Measurements from ENCODE around the gene TEAD1.

TEAD1 gene

DNA sequence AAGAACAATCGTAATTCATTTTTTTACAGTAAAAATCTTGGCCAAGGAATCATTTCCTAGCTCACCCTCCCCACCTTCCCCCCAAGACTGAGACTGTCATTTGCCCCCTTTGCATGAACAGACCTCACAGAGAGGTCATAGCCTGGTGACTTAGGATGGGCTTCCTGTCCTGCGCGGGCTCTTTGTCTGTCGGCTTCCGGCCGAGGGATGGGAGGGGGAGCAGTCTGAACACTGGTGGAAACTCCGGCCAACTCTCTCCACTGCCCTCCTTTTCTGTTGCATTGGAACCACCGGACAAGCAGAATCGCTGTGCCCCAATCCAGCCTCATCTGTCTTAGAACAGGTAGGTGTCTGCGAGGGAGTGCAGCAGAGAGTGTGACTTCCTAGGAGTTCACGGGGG, 41.7 kb downstream of the TEAD1 start:
- DNase-seq = no peak

- DNase-seq = no peak
Measured at GRCh38 chr11:12716816-12717215, 42.6 kb downstream of the TEAD1 start.

DNA sequence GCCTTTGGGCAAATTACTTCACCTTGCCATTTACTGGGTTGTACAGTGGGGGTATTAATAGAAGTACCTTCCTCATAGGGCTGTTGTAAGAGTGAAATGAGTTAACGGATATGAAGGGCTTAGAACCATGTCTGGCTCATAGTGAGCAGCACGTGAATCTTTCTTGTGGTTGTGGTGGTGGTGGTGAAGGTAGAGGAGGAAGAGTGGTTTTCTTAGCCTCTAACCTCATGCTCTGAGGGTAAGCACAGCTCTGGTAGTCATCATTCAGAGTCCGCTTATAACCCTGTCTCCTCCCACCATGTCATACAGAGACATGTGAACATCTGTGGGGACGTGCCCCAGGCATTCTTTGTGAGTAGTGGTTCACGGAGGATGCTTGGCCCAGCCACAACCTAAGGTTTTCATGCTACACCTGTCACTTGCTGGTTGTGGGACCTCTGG, 43.6 kb downstream of the TEAD1 start:
- DNase-seq = no peak

DNA sequence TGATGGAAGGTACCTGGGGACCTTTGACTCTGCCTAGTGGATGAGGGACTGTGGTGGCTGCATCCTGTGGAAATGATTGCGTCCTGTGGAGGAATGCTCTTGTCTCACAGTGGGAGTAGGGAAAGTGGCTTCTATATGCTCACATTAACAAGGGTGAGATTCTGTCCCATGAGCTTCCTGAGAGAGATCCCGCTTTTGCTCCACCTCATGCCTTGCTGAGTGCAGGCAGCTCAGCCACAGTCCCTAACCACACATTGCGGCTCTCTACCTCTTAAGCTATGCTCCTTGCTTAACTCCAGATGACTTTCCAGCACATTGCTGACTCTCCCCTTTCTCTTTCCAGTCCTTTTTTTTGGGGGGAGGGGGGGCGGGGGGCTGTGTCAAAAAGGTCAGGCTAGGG, 45.0 kb downstream of the TEAD1 start:
- DNase-seq = no peak

- no peak for DNase-seq
Measured at GRCh38 chr11:12721816-12722604, 47.8 kb downstream of the TEAD1 start.

DNA sequence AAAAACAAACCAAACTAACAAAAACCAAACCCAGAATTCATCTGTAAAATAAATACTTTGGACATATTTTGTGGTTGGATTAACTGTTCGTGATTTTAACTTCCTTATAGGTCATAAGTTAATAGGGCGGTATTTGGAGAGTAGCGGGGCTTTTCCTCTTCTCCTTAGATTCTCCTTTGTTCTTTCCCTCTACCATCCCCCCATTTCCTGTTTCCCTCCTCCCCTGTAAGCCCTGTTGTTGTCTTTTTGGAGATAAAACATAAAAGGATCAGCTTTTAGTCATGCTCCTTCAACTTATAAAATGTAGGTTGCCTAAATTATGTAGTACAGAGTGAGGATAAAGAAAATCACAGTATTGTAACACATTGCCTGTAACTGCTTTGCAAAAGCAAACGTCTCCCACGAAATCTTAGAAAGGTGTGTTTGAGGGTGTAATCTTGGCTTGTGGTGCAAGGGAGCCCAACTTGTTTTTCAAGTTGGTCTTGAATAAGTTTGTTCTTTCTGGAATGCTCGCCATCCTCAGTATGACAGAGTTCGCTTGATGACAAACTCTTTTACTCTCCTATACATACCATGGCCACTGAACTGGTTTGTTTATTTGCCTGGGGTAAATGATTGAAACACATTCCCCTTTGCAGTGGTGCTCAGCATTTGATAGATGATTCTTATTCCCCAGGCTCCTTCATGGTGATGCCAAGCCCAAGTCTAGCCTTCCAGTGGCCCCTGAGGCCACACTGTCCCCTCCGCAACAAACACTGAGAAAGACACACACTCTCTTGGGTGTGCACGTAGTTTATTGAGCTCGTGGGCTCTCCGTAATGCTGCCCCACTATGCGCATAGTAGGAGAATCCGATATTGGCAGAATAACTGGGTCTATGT, 49.4 kb downstream of the TEAD1 start:
- DNase-seq = peak; percentile 63

- peak; percentile 61 for DNase-seq
Measured at GRCh38 chr11:12724301-12725054, 50.3 kb downstream of the TEAD1 start.

GRCh38 chr11:12725055-12725862, 51.0 kb downstream of the TEAD1 start:
- DNase-seq = no peak

DNA sequence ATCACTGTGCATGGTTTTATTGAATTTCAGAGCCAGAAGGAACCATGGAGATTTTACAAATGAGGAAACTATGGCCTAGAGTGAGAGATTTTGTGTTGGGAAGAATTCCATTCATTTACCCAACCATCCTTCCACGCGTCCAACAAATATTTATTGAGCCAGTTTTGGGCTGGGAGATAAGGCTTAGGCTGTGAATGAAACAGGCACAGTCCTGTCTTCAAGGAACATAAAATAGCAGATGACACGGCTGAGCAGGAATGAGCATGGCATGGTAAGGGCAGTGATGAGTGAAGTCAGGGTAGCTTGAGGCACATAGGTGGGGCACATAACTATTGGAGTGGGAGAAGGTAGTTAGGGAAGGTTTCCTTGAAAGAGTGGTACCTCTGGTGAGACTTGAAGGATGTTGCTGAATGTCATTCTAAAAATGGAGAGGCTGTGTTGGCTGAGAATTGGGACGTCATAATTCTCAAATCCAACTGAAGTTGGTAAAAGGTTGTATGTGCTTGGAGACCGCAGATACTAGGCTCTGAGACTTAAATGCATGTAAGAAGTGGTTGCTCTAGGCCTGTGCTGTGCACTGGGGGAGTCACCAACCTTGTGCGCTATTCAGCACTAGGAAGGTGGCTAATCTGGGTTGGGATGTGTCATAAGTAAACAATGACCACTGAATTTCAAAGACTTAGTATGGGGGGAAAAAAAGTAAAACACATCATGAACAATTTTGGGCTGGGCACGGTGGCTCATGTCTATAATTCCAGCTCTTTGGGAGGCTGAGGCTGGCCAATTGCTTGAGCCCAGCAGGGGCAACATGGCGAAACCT, 51.9 kb downstream of the TEAD1 start:
- no peak for DNase-seq

- DNase-seq = no peak
Measured at GRCh38 chr11:12727563-12728211, 53.5 kb downstream of the TEAD1 start.

DNA sequence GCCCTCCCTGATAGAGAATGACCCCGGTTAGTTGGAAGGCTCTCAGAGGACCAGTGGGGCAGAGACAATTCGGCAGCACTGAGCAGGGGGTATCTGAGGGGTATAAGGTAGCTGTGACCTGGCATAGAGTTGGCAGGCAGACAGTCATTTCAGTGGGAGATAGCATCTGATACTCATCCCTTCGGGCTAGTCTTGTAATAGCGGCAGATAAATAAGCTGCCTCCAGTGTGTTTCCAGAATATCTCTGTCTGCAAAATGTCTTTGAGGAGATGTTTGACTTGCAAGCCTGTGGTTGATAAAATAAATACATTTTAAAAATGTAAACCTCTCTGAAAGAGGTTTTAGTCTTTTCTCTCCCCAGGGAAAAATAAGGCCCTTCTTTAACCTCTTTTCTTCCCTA, 54.2 kb downstream of the TEAD1 start:
- DNase-seq = no peak

GRCh38 chr11:12729941-12730340, 55.7 kb downstream of the TEAD1 start:
- no peak for DNase-seq

DNA sequence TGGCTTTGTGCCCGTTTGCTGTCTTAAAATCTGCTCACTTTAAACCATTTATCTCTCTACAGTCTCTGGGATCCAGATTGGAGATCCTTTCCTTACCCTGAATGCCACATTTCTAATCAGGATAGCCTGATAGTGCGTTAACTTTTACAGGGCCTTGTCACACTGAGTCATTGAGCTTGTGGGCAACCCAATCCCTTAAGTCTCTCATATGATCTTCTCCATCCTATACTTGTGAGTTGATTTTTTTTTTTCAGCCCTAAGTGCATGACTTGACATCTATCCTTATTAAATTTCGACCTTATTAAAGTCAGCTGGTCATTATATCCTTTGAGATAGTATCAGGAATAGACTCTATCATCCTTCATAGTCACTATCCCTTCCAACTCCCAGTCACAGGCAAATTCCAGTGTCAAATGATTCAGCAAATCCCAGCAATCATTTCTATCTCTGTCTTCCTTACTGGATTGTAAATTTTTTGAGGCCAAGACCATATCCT, 57.7 kb downstream of the TEAD1 start:
- no peak for DNase-seq

DNA sequence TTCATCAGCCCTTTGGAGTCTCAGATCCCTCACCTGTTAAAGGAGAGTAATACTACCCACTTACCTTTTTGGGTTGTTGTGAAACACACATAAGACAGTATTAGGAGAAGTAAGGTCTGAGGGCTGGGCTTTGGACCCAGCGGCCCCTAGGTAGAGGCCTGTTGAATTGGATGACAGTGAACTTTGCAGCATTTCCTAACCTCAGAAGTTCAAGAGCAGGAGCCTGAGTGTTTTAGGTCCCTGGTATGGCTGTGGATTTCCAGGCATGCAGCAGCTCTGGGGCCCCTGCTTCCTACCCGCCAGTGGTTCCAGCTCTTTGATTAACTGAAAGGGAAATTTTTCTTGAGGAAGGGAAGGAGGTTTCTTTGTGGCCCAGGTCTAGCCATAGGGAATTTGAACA, 58.9 kb downstream of the TEAD1 start:
- DNase-seq = no peak

GRCh38 chr11:12734625-12735024, 60.4 kb downstream of the TEAD1 start:
- DNase-seq = no peak

DNA sequence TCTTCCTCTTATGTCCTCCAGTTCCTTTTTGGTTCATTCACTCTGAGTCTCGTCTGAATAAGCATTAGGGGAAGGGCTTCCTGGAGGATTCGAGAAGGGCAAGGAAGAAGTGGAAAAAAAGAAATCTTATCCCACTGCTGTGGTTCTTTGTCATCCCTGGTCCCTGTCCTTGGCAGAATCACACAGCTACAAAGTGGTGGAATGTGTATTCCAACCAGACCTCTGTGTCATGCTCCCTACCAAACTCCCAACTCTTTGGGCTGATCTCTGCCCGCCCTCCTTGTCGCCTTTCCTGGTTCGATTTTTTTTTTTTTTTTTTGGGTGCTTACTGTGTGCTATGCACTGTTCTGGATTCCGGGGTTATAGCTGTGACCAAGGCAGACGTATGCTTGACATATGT, 61.0 kb downstream of the TEAD1 start:
- DNase-seq = no peak

DNA sequence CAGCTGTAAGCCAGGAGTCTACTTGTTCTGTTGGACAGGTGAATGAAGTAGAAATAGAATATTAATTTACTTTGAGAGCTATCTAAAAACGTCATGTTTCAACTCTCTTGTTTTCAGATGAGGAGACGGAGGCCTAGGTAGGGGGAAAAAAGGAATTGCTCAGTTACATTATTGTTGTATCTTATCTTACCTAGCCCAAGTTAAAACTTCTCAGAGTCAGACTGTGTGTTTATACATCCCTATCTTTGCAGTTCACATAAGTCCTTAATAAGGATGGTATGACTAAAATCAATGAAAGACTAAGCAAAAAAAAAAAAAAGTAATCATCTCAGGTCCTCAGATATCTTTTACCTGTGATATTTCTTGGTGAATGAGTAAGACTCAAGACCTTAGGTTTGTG, 62.8 kb downstream of the TEAD1 start:
- DNase-seq = no peak

DNA sequence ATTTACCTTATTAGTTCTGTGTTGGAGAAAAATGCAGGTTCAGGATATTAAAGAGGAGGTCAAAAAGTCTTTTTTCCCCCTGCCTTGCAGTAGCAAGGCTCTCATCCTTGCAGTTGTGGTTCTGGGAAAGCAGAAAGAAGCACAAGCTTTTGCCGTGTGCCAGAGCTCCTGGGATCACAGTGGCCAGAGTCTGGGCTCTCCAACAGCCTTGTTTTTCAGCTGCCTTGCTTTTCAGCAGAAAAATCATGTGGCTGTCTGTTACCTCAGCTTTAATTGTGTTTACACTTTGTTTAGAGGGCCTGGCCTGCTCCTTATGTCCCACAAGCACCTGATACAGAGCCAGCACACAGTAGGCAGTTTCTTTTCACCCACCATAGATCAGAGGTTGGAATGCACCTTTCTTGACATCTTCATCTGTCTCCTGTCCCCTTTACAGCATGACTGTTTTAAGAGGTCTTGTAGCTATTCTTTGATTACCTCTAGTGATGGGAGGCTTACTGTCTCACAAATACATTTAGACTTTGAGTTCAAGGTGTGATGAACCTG, 67.5 kb downstream of the TEAD1 start:
- DNase-seq = no peak

- DNase-seq = no peak
Measured at GRCh38 chr11:12743834-12744449, 69.7 kb downstream of the TEAD1 start.

Data from NCI-H2227 treated with DMSO at 0.1 percent for 48 hours (cell line).